ENCODE results near the gene CPXM1. TPM values are rescaled to one million over a fixed set of nuclear protein-coding genes. Genes with fewer than 3 reads are reported as not detected.
A peak's percentile ranks its signal among the peaks of the same experiment; 100 is the strongest.

The CPXM1 gene
- total RNA-seq, 6 donors from 2014 or later: 0.15 to 13.0 (median 0.55) TPM; not detected in 1

- TF ChIP-seq, protein P1, sequence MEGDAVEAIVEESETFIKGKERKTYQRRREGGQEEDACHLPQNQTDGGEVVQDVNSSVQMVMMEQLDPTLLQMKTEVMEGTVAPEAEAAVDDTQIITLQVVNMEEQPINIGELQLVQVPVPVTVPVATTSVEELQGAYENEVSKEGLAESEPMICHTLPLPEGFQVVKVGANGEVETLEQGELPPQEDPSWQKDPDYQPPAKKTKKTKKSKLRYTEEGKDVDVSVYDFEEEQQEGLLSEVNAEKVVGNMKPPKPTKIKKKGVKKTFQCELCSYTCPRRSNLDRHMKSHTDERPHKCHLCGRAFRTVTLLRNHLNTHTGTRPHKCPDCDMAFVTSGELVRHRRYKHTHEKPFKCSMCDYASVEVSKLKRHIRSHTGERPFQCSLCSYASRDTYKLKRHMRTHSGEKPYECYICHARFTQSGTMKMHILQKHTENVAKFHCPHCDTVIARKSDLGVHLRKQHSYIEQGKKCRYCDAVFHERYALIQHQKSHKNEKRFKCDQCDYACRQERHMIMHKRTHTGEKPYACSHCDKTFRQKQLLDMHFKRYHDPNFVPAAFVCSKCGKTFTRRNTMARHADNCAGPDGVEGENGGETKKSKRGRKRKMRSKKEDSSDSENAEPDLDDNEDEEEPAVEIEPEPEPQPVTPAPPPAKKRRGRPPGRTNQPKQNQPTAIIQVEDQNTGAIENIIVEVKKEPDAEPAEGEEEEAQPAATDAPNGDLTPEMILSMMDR (IDR thresholded peaks at IDR 0.05): no peak
- no peak for TF ChIP-seq POLR2A (IDR thresholded peaks at IDR 0.05)
- no peak for TF ChIP-seq EP300 (IDR thresholded peaks at IDR 0.05)
- no peak for TF ChIP-seq POLR2AphosphoS5 (IDR thresholded peaks at IDR 0.05)
- no peaks in the 10 kb centered on the region for H3K36me3 ChIP-seq
- no peak overlapping the region for H3K27ac ChIP-seq
- peaks cover 14 to 31% (median 18%) of the 10 kb centered on the region in 4 donors for H3K4me1 ChIP-seq
- H3K27me3 ChIP-seq: peaks cover 0 to 43% (median 16%) of the 10 kb centered on the region in 4 donors
- no peak overlapping the region for H3K4me3 ChIP-seq
- no peak for ATAC-seq (ENCODE audit: low FRiP score in 2 of 2)
- 5 to 7% methylated on average over 13 of the region's 13 CpGs for WGBS, 2 donors
- H3K9me3 ChIP-seq: no peaks in the 10 kb centered on the region
- DNase-seq: no peak
Observed at GRCh38 chr20:2801286-2801728, 880 bp upstream of the CPXM1 start.

GRCh38 chr20:2799688-2800520 lies 523 bp downstream of the CPXM1 start:
- Histone ChIP-seq H3K27me3 (peaks cover 0 to 33% (median 11%) of the 10 kb centered on the region in 4 donors), H3K4me3 (peak overlapping the region in 3 of 4 donors; percentile 20 to 38 (median 23))
- peak in 1 of 2 donors; percentile 62 for ATAC-seq (ENCODE audit: low FRiP score in 2 of 2)

GRCh38 chr20:2799271-2799670 lies 1.2 kb downstream of the CPXM1 start:
- Histone ChIP-seq H3K27ac (no peak overlapping the region), H3K4me1 (peaks cover 14 to 21% (median 18%) of the 10 kb centered on the region in 4 donors), H3K4me3 (peak overlapping the region in 1 of 4 donors; percentile 20), H3K27me3 (peaks cover 0 to 27% (median 9%) of the 10 kb centered on the region in 4 donors), H3K9me3 (no peaks in the 10 kb centered on the region), H3K36me3 (no peaks in the 10 kb centered on the region)
- DNase-seq: peak in 1 of 2 donors; percentile 63
- 46 to 67% methylated on average over 9 of the region's 9 CpGs for WGBS, 2 donors
- ATAC-seq (ENCODE audit: low FRiP score in 2 of 2): no peak
- TF ChIP-seq POLR2A (IDR thresholded peaks at IDR 0.05) (no peak), EP300 (IDR thresholded peaks at IDR 0.05) (no peak), POLR2AphosphoS5 (IDR thresholded peaks at IDR 0.05) (no peak)
- TF ChIP-seq, protein P1 (IDR thresholded peaks at IDR 0.05): no peak

More at GRCh38 chr20:2799688-2800520, 523 bp downstream of the CPXM1 start:
- Histone ChIP-seq H3K4me1 (peaks cover 14 to 24% (median 18%) of the 10 kb centered on the region in 4 donors), H3K27ac (no peak overlapping the region), H3K36me3 (no peaks in the 10 kb centered on the region), H3K9me3 (no peaks in the 10 kb centered on the region)
- WGBS, 2 donors: 1 to 6% methylated on average over 15 to 60 of the region's 61 CpGs
- TF ChIP-seq, protein P1 (IDR thresholded peaks at IDR 0.05): no peak
- TF ChIP-seq POLR2AphosphoS5 (IDR thresholded peaks at IDR 0.05) (no peak), POLR2A (IDR thresholded peaks at IDR 0.05) (no peak), EP300 (IDR thresholded peaks at IDR 0.05) (no peak)
- DNase-seq: peak in 1 of 2 donors; percentile 85

DNA sequence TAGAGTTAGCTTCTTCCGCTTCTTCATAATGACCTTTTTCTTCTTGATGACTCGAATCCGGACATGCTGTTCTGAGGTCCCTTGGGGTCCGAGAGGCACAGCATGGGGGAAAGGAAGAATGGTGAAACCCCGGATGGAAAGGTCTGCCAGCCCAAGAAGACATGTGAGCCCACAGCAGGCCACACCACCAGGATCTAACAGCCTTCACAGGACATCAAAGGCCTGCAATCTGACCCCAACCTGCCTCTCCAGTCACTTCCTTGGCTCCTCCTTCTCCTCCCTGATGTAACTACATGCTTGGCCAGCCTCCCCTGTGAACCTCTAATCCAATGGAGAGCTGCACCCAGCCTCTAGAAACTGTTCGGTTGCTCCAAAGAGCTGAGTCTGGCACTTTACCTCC lies 1.6 kb downstream of the CPXM1 start:
- H3K36me3 ChIP-seq: no peaks in the 10 kb centered on the region
- WGBS, 2 donors: 72 to 84% methylated on average over 4 to 6 of the region's 6 CpGs
- TF ChIP-seq, protein P1 (IDR thresholded peaks at IDR 0.05): no peak
- TF ChIP-seq POLR2AphosphoS5 (IDR thresholded peaks at IDR 0.05) (no peak), EP300 (IDR thresholded peaks at IDR 0.05) (no peak), POLR2A (IDR thresholded peaks at IDR 0.05) (no peak)
- H3K27me3 ChIP-seq: peaks cover 0 to 27% (median 9%) of the 10 kb centered on the region in 4 donors
- no peak for DNase-seq
- ATAC-seq (ENCODE audit: low FRiP score in 2 of 2): no peak
- H3K9me3 ChIP-seq: no peaks in the 10 kb centered on the region
- H3K4me1 ChIP-seq: peaks cover 14 to 21% (median 18%) of the 10 kb centered on the region in 4 donors
- H3K27ac ChIP-seq: no peak overlapping the region
- no peak overlapping the region for H3K4me3 ChIP-seq

Measured in upper lobe of left lung (tissue), 6 donors.